HG03460 (cell line): Measurements from ENCODE around the gene HRH2.

Experiments
- ATAC-seq: cut with Tn5 transposase; IDR thresholded peaks from one replicate; pipeline ENCODE4 v1.9.1; 2021; ENCODE audit not compliant: unreplicated experiment

Gene HRH2

GRCh38 chr5:175675873-175676272 is 18.0 kb downstream of the HRH2 start:
- no peak for ATAC-seq

GRCh38 chr5:175677571-175677970 is 19.7 kb downstream of the HRH2 start:
- no peak for ATAC-seq

GRCh38 chr5:175678074-175678473 is 20.2 kb downstream of the HRH2 start:
- ATAC-seq, result no peak

GRCh38 chr5:175679411-175679810 is 21.5 kb downstream of the HRH2 start:
- ATAC-seq, result no peak

- ATAC-seq, result no peak
Observed at GRCh38 chr5:175680020-175680419, 22.1 kb downstream of the HRH2 start.

GRCh38 chr5:175680463-175680862 is 22.6 kb downstream of the HRH2 start:
- no peak for ATAC-seq

GRCh38 chr5:175681045-175681967 is 23.4 kb downstream of the HRH2 start:
- ATAC-seq, result no peak

GRCh38 chr5:175681968-175682340 is 24.1 kb downstream of the HRH2 start:
- ATAC-seq, result no peak

GRCh38 chr5:175682664-175683063 is 24.8 kb downstream of the HRH2 start:
- no peak for ATAC-seq

GRCh38 chr5:175683231-175683630 is 25.4 kb downstream of the HRH2 start:
- no peak for ATAC-seq

GRCh38 chr5:175683921-175684320 is 26.1 kb downstream of the HRH2 start:
- ATAC-seq, result no peak

- ATAC-seq, result no peak
Observed at GRCh38 chr5:175684931-175685330, 27.1 kb downstream of the HRH2 start.

GRCh38 chr5:175685701-175686350 is 28.0 kb downstream of the HRH2 start:
- no peak for ATAC-seq

GRCh38 chr5:175686396-175686795 is 28.5 kb downstream of the HRH2 start:
- no peak for ATAC-seq

GRCh38 chr5:175686826-175687225 is 29.0 kb downstream of the HRH2 start:
- ATAC-seq, result no peak

- ATAC-seq, result no peak
Observed at GRCh38 chr5:175687231-175687701, 29.4 kb downstream of the HRH2 start.

GRCh38 chr5:175688352-175689146 is 30.7 kb downstream of the HRH2 start:
- ATAC-seq, result no peak

GRCh38 chr5:175689147-175689991 is 31.5 kb downstream of the HRH2 start:
- no peak for ATAC-seq

GRCh38 chr5:175690025-175690424 is 32.2 kb downstream of the HRH2 start:
- no peak for ATAC-seq

GRCh38 chr5:175690586-175690985 is 32.7 kb downstream of the HRH2 start:
- ATAC-seq, result no peak

- no peak for ATAC-seq
Observed at GRCh38 chr5:175691761-175692160, 33.9 kb downstream of the HRH2 start.
